ENCODE measurements around the gene GDF7. TPM values are rescaled to one million over a fixed set of nuclear protein-coding genes. Genes with fewer than 3 reads are reported as not detected.

The GDF7 gene
- total and polyA plus RNA-seq, 2 of the 8 experiments (the other 6 are each of a cell fraction or from before 2014, with no cell fraction given): 0.04 to 0.06 TPM

DNA sequence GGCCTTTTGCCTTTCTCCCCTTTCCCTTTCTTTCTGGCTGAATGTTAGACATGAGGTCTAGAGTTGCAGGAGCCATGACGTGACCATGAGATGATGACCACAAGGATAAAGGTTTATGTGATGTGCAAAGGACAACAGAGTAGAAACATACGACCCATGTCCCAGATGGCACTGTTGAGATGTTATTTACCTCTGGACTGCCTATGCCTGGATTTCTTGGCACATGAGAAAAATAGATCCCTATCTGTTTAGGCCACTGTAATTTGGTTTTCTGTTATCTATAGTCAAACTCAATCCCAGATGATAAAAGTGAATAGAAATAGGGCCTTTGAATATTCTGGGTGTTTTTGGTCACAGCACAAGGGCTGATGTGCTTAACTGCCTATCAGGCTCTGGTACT is 58.8 kb downstream of the GDF7 start (continued):
- TF ChIP-seq, protein P1, sequence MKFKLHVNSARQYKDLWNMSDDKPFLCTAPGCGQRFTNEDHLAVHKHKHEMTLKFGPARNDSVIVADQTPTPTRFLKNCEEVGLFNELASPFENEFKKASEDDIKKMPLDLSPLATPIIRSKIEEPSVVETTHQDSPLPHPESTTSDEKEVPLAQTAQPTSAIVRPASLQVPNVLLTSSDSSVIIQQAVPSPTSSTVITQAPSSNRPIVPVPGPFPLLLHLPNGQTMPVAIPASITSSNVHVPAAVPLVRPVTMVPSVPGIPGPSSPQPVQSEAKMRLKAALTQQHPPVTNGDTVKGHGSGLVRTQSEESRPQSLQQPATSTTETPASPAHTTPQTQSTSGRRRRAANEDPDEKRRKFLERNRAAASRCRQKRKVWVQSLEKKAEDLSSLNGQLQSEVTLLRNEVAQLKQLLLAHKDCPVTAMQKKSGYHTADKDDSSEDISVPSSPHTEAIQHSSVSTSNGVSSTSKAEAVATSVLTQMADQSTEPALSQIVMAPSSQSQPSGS (IDR thresholded peaks at IDR 0.05; ENCODE audit: low read length): no peak

Data from H1 (cell line).